Neuron (in vitro differentiated cells): ENCODE measurements around the gene PDE4D.

Experiments used
- H2AFZ ChIP-seq: one replicate; pipeline ENCODE4 v1.6.1; 2013; ENCODE audit warnings: low read depth, mild to moderate bottlenecking, inconsistent platforms, low read length, moderate library complexity
- H3K27me3 ChIP-seq: one replicate; pipeline ENCODE4 v1.6.1; 2013; ENCODE audit warnings: low read length; ENCODE audit not compliant: insufficient read depth
- H3K36me3 ChIP-seq: one replicate; pipeline ENCODE4 v1.6.1; 2013; ENCODE audit warnings: low read length; ENCODE audit not compliant: insufficient read depth
- H3K4me1 ChIP-seq: one replicate; pipeline ENCODE4 v1.6.1; 2013; ENCODE audit warnings: low read length; ENCODE audit not compliant: insufficient read depth
- H3K4me3 ChIP-seq: 2 replicates; pipeline ENCODE4 v1.5.1; 2013; ENCODE audit warnings: mild to moderate bottlenecking, low read length, moderate library complexity
- H3K9me3 ChIP-seq: one replicate; pipeline ENCODE4 v1.6.1; 2013; ENCODE audit warnings: low read length

The PDE4D gene

DNA sequence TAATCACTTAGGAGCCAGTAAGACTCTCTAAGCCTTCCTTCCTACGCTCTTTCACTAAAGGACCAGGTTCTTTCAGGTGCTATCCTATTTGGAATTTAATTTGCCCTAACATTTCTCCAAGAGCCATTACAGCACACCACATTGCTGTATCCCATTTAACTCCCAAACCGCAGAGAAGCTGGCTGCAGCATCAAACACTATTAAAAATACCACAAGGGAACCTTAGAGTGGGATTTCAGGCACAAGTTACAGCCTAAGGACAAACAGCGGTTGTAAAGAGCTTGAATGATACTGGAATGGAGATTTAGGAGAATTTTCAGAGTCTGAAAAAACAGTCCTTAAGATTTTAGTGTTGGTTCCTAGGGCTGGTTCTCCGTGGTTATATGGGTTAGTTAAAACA is 744.3 kb downstream of the PDE4D start:
- H3K4me3 ChIP-seq, result no peak overlapping the region
- H3K9me3 ChIP-seq, result no peaks in the 10 kb centered on the region
- H3K27me3 ChIP-seq, result no peaks in the 10 kb centered on the region
- H3K36me3 ChIP-seq, result peaks cover 2% of the 10 kb centered on the region
- H3K4me1 ChIP-seq, result no peaks in the 10 kb centered on the region
- no peak overlapping the region for H2AFZ ChIP-seq

DNA sequence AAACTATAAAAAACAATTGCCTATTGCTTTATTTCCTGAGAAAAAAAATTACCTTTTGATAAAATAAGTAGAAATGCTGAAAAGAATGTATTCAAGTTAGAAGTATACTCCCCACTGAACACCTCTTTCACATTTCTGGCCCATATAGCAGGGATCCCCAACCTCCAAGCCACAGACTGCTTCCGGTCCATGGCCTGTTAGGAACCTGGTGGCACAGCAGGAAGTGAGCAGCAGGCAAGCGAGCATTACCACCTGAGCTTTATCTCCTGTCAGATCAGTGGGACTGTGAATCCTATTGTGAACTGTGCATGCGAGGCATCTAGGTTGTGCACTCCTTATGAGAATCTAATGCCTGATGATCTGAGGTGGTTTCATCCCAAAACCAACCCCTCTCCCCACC is 746.8 kb downstream of the PDE4D start:
- Histone ChIP-seq H3K27me3 (no peaks in the 10 kb centered on the region), H3K4me3 (no peak overlapping the region), H3K9me3 (no peaks in the 10 kb centered on the region), H3K4me1 (peaks cover 3% of the 10 kb centered on the region), H2AFZ (no peak overlapping the region), H3K36me3 (peaks cover 2% of the 10 kb centered on the region)

DNA sequence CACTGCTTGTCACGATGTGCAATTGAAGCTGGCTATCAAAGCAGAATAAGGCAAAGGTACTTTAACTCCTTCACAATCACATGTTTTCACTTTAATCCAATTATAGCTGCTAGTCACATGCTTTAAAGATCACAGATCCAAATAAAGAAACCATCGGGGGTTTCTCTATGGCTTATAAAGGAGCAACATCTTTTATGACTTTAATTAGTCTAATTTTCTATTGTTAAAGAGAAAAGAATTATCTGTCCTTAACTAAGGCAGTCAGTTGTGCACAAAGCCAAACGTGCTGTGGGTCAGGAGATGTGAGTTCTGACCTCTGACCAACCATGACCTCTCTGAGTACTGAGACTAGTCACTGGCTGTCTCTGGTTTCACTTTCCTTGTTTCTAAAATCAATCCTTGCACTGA is 749.6 kb downstream of the PDE4D start:
- H3K4me1 ChIP-seq, result peaks cover 3% of the 10 kb centered on the region
- no peaks in the 10 kb centered on the region for H3K9me3 ChIP-seq
- H2AFZ ChIP-seq, result no peak overlapping the region
- no peak overlapping the region for H3K4me3 ChIP-seq
- H3K36me3 ChIP-seq, result no peaks in the 10 kb centered on the region
- H3K27me3 ChIP-seq, result no peaks in the 10 kb centered on the region

DNA sequence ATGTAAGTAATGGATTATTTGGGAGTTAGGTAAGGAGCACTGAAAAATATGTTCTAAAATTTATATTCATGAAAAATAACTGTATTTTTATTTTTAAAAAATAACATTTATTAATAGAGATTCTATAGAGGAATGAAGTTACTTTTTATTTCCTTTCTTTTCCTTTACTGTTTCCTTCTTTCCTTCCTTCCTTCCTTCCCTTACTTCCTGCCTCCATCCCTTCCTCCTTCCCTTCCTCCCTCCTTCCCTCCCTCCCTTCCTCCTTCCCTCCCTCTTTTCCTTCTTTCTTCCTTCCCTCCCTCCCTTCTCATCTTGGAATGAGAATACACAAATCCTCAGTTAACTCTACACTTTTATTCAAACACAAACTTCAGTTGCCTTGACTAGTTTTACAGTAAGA is 750.6 kb downstream of the PDE4D start:
- Histone ChIP-seq H3K27me3 (no peaks in the 10 kb centered on the region), H3K4me3 (no peak overlapping the region), H2AFZ (no peak overlapping the region)

GRCh38 chr5:59142138-59142537 is 751.4 kb downstream of the PDE4D start:
- Histone ChIP-seq H3K4me1 (peaks cover 3% of the 10 kb centered on the region), H3K4me3 (no peak overlapping the region), H2AFZ (no peak overlapping the region), H3K36me3 (no peaks in the 10 kb centered on the region), H3K27me3 (no peaks in the 10 kb centered on the region), H3K9me3 (no peaks in the 10 kb centered on the region)

More for the DNA sequence above, 750.6 kb downstream of the PDE4D start:
- no peaks in the 10 kb centered on the region for H3K36me3 ChIP-seq
- H3K4me1 ChIP-seq, result peaks cover 3% of the 10 kb centered on the region
- H3K9me3 ChIP-seq, result no peaks in the 10 kb centered on the region

- Histone ChIP-seq H3K36me3 (no peaks in the 10 kb centered on the region), H3K4me3 (no peak overlapping the region), H3K27me3 (no peaks in the 10 kb centered on the region), H3K9me3 (no peaks in the 10 kb centered on the region), H2AFZ (no peak overlapping the region), H3K4me1 (peaks cover 3% of the 10 kb centered on the region)
Observed at GRCh38 chr5:59140133-59140532, 753.4 kb downstream of the PDE4D start.

GRCh38 chr5:59139695-59140094 is 753.8 kb downstream of the PDE4D start:
- Histone ChIP-seq H3K9me3 (no peaks in the 10 kb centered on the region), H2AFZ (no peak overlapping the region), H3K36me3 (no peaks in the 10 kb centered on the region), H3K4me1 (peaks cover 3% of the 10 kb centered on the region), H3K27me3 (no peaks in the 10 kb centered on the region), H3K4me3 (no peak overlapping the region)

GRCh38 chr5:59138509-59138908 is 755.0 kb downstream of the PDE4D start:
- Histone ChIP-seq H2AFZ (no peak overlapping the region), H3K9me3 (no peaks in the 10 kb centered on the region), H3K4me3 (no peak overlapping the region), H3K27me3 (no peaks in the 10 kb centered on the region), H3K4me1 (no peaks in the 10 kb centered on the region), H3K36me3 (no peaks in the 10 kb centered on the region)

- no peaks in the 10 kb centered on the region for H3K36me3 ChIP-seq
Observed at GRCh38 chr5:59137846-59138245, 755.7 kb downstream of the PDE4D start.

GRCh38 chr5:59136549-59136948 is 757.0 kb downstream of the PDE4D start:
- Histone ChIP-seq H2AFZ (no peak overlapping the region), H3K9me3 (no peaks in the 10 kb centered on the region), H3K27me3 (no peaks in the 10 kb centered on the region), H3K4me1 (no peaks in the 10 kb centered on the region), H3K36me3 (no peaks in the 10 kb centered on the region), H3K4me3 (no peak overlapping the region)

More at GRCh38 chr5:59137846-59138245, 755.7 kb downstream of the PDE4D start:
- Histone ChIP-seq H2AFZ (no peak overlapping the region), H3K27me3 (no peaks in the 10 kb centered on the region), H3K9me3 (no peaks in the 10 kb centered on the region), H3K4me3 (no peak overlapping the region), H3K4me1 (no peaks in the 10 kb centered on the region)

GRCh38 chr5:59134471-59135163 is 758.9 kb downstream of the PDE4D start:
- H2AFZ ChIP-seq, result no peak overlapping the region
- no peaks in the 10 kb centered on the region for H3K9me3 ChIP-seq
- no peaks in the 10 kb centered on the region for H3K27me3 ChIP-seq
- H3K4me1 ChIP-seq, result peaks cover 4% of the 10 kb centered on the region
- H3K4me3 ChIP-seq, result no peak overlapping the region
- H3K36me3 ChIP-seq, result no peaks in the 10 kb centered on the region

DNA sequence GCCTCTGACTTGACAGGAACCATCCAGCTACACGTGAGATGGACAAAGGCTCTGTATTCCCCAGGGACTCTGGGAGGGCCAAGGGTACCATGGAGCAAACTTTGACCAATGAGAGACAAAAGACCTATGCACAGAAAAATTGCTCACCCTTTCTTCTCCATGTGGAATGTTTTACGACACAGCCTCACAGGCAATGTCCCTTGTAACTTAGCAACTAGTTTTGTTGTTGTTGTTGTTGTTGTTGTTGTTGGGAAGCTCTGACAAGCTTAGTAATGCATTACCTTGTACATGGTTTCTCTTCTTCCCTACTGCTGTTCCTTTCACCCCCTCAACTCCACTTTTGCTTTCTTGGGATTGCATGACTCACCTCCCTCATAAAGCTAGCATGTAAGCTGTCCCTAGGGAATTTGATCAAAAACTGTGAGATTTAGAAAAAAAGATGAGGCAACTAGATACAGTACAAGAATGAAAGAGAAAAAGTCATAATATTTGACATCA is 759.7 kb downstream of the PDE4D start:
- H3K27me3 ChIP-seq, result no peaks in the 10 kb centered on the region
- no peaks in the 10 kb centered on the region for H3K36me3 ChIP-seq
- H3K9me3 ChIP-seq, result no peaks in the 10 kb centered on the region
- peaks cover 7% of the 10 kb centered on the region for H3K4me1 ChIP-seq
- no peak overlapping the region for H2AFZ ChIP-seq
- no peak overlapping the region for H3K4me3 ChIP-seq

GRCh38 chr5:59132131-59132530 is 761.4 kb downstream of the PDE4D start:
- Histone ChIP-seq H3K4me3 (no peak overlapping the region), H3K27me3 (no peaks in the 10 kb centered on the region), H2AFZ (no peak overlapping the region), H3K4me1 (peaks cover 19% of the 10 kb centered on the region), H3K36me3 (no peaks in the 10 kb centered on the region), H3K9me3 (no peaks in the 10 kb centered on the region)

- Histone ChIP-seq H2AFZ (no peak overlapping the region), H3K4me1 (peaks cover 36% of the 10 kb centered on the region), H3K36me3 (no peaks in the 10 kb centered on the region), H3K9me3 (no peaks in the 10 kb centered on the region), H3K4me3 (no peak overlapping the region), H3K27me3 (no peaks in the 10 kb centered on the region)
Observed at GRCh38 chr5:59130431-59130830, 763.1 kb downstream of the PDE4D start.
